H9 (cell line): ENCODE measurements around the gene AHNAK2. TPM values are rescaled to one million over a fixed set of nuclear protein-coding genes. Genes with fewer than 3 reads are reported as not detected.

ENCODE experiments used
- DNase-seq: peaks from one replicate; pipeline ENCODE4 v3.0.0-alpha.2; 2017
- H2AFZ ChIP-seq: one replicate; pipeline ENCODE4 v1.6.1; 2013; ENCODE audit warnings: mild to moderate bottlenecking, low read length, control low read depth, moderate library complexity
- H2AK5ac ChIP-seq: 2 replicates; pipeline ENCODE4 v1.6.1; 2013; ENCODE audit warnings: low read length, control low read depth, mixed read lengths; ENCODE audit not compliant: insufficient read length
- H2BK120ac ChIP-seq: one replicate; pipeline ENCODE4 v1.6.1; 2013; ENCODE audit warnings: low read depth, mild to moderate bottlenecking, low read length, control low read depth, inconsistent platforms; ENCODE audit not compliant: poor library complexity, severe bottlenecking
- H2BK12ac ChIP-seq: 2 replicates; pipeline ENCODE4 v1.6.1; 2013; ENCODE audit warnings: low read length, control low read depth, mixed read lengths, low read depth; ENCODE audit not compliant: insufficient read length
- H2BK15ac ChIP-seq: 2 replicates; pipeline ENCODE4 v1.6.1; 2013; ENCODE audit warnings: low read depth, low read length, control low read depth
- H2BK20ac ChIP-seq: one replicate; pipeline ENCODE4 v1.6.1; 2013; ENCODE audit warnings: low read depth, mild to moderate bottlenecking, low read length, control low read depth, inconsistent platforms; ENCODE audit not compliant: poor library complexity, severe bottlenecking
- H2BK5ac ChIP-seq: 2 replicates; pipeline ENCODE4 v1.6.1; 2013; ENCODE audit warnings: low read length, control low read depth, mixed read lengths; ENCODE audit not compliant: insufficient read length
- H3K14ac ChIP-seq: 2 replicates; pipeline ENCODE4 v1.6.1; 2013; ENCODE audit warnings: low read length, control low read depth; ENCODE audit not compliant: insufficient read depth
- H3K18ac ChIP-seq: 2 replicates; pipeline ENCODE4 v1.6.1; 2013; ENCODE audit warnings: low read depth, mild to moderate bottlenecking, mixed read lengths, low read length, control low read depth; ENCODE audit not compliant: insufficient read length
- H3K23ac ChIP-seq: 2 replicates; pipeline ENCODE4 v1.6.1; 2013; ENCODE audit warnings: low read length, control low read depth, mixed read lengths, low read depth; ENCODE audit not compliant: insufficient read length
- H3K23me2 ChIP-seq: 2 replicates; pipeline ENCODE4 v1.6.1; 2013; ENCODE audit warnings: low read depth, mild to moderate bottlenecking, mixed read lengths, low read length, control low read depth; ENCODE audit not compliant: insufficient read length, poor library complexity, severe bottlenecking
- H3K27ac ChIP-seq: 2 replicates; pipeline ENCODE4 v1.5.1; 2013; ENCODE audit warnings: low read length, control low read depth, mixed read lengths, low read depth; ENCODE audit not compliant: insufficient read length
- H3K27me3 ChIP-seq: 2 replicates; pipeline ENCODE4 v1.6.1; 2013; ENCODE audit warnings: low read length, control low read depth, inconsistent platforms; ENCODE audit not compliant: insufficient read depth
- H3K4ac ChIP-seq: 2 replicates; pipeline ENCODE4 v1.6.1; 2013; ENCODE audit warnings: low read depth, mild to moderate bottlenecking, control low read depth, inconsistent platforms, low read length, moderate library complexity
- H3K4me1 ChIP-seq: 2 replicates; pipeline ENCODE4 v1.6.1; 2013; ENCODE audit warnings: low read length, control low read depth, inconsistent platforms; ENCODE audit not compliant: insufficient read depth
- H3K4me2 ChIP-seq: 2 replicates; pipeline ENCODE4 v1.6.1; 2013; ENCODE audit warnings: low read length, control low read depth, mixed read lengths; ENCODE audit not compliant: insufficient read length, insufficient read depth
- H3K56ac ChIP-seq: 2 replicates; pipeline ENCODE4 v1.6.1; 2013; ENCODE audit warnings: low read depth, mild to moderate bottlenecking, mixed read lengths, low read length, control low read depth; ENCODE audit not compliant: insufficient read length
- H3K79me1 ChIP-seq: 2 replicates; pipeline ENCODE4 v1.6.1; 2013; ENCODE audit warnings: low read depth, mild to moderate bottlenecking, moderate library complexity, low read length, control low read depth, inconsistent platforms; ENCODE audit not compliant: insufficient read depth, poor library complexity, severe bottlenecking
- H3K79me2 ChIP-seq: 2 replicates; pipeline ENCODE4 v1.6.1; 2013; ENCODE audit warnings: low read length, control low read depth, inconsistent platforms; ENCODE audit not compliant: insufficient read depth
- H3K9ac ChIP-seq: 2 replicates; pipeline ENCODE4 v1.6.1; 2013; ENCODE audit warnings: low read length, control low read depth, mixed read lengths; ENCODE audit not compliant: insufficient read length; ENCODE audit errors: extremely low read depth
- H3K9me3 ChIP-seq: one replicate; pipeline ENCODE4 v1.6.1; 2013; ENCODE audit warnings: low read depth, low read length, inconsistent platforms; ENCODE audit not compliant: control insufficient read depth
- H3T11ph ChIP-seq: one replicate; pipeline ENCODE4 v1.6.1; 2013; ENCODE audit warnings: mild to moderate bottlenecking, low read length, control low read depth, inconsistent platforms
- H4K20me1 ChIP-seq: one replicate; pipeline ENCODE4 v1.6.1; 2013; ENCODE audit not compliant: control insufficient read depth, insufficient read length, insufficient read depth
- H4K5ac ChIP-seq: 2 replicates; pipeline ENCODE4 v1.6.1; 2013; ENCODE audit warnings: low read depth, mild to moderate bottlenecking, mixed read lengths, low read length, control low read depth; ENCODE audit not compliant: insufficient read length
- H4K8ac ChIP-seq: replicated peaks from 2 replicates; pipeline ENCODE4 v1.6.1; 2013; ENCODE audit warnings: low read length, control low read depth, mixed read lengths, low read depth; ENCODE audit not compliant: insufficient read length
- H4K91ac ChIP-seq: 2 replicates; pipeline ENCODE4 v1.6.1; 2013; ENCODE audit warnings: low read depth, mild to moderate bottlenecking, moderate library complexity, mixed read lengths, low read length, control low read depth; ENCODE audit not compliant: insufficient read length
- H3K27ac Mint-ChIP-seq, 3 experiments: 2 replicates in 2 of 3; 3 replicates in 1 of 3; pipeline ENCODE4 v1.8.0; 2020 to 2021; ENCODE audit warnings: mixed read lengths in 3 of 3, mild to moderate bottlenecking in 1 of 3, moderate library complexity in 1 of 3
- H3K27me3 Mint-ChIP-seq: 2 replicates; pipeline ENCODE4 v1.8.0; 2021; ENCODE audit warnings: low read depth, mild to moderate bottlenecking, moderate library complexity, mixed read lengths
- H3K36me3 Mint-ChIP-seq, 3 experiments: 2 replicates in 2 of 3; 3 replicates in 1 of 3; pipeline ENCODE4 v1.8.0; 2020 to 2021; ENCODE audit warnings: low read depth in 3 of 3, mixed read lengths in 3 of 3; ENCODE audit not compliant: insufficient read depth in 1 of 3
- H3K4me1 Mint-ChIP-seq, 2 experiments: 2 replicates each; pipeline ENCODE4 v1.8.0; 2020; ENCODE audit warnings: mixed read lengths in 2 of 2
- H3K4me3 Mint-ChIP-seq, 2 experiments: 2 replicates in 1 of 2; 3 replicates in 1 of 2; pipeline ENCODE4 v1.8.0; 2020 to 2021; ENCODE audit warnings: mild to moderate bottlenecking in 2 of 2, mixed read lengths in 2 of 2, moderate library complexity in 1 of 2
- H3K9me3 Mint-ChIP-seq, 2 experiments: 2 replicates in 1 of 2; 3 replicates in 1 of 2; pipeline ENCODE4 v1.8.0; 2020; ENCODE audit warnings: mild to moderate bottlenecking in 2 of 2, mixed read lengths in 2 of 2, moderate library complexity in 1 of 2
- WGBS: extraction: QIAGEN DNeasy Blood & Tissue Kit; methylation state at CpG from one replicate; pipeline ENCODE4 v1.1.7; 2013; ENCODE audit warnings: missing lambda C conversion rate, low lambda C conversion rate, mixed read lengths; ENCODE audit not compliant: insufficient read length; ENCODE audit errors: extremely low coverage; 5-methylcytosine and 5-hydroxymethylcytosine counted together
- total RNA-seq: library from RNA; stranded (reverse); gene quantifications from 2 replicates; pipeline ENCODE4 v1.2.1, GENCODE V29; 2021
- TF ChIP-seq, protein P1 (sequence below): fragments of 200-600 bp; sonication (generic); conservative IDR thresholded peaks from 3 replicates; pipeline ENCODE4 v1.8.0; 2021; ENCODE audit warnings: antibody characterized with exemption, mild to moderate bottlenecking

The AHNAK2 gene
- total RNA-seq, 1 experiment from 2014 or later = 2.8 TPM

GRCh38 chr14:104887623-104888488, 90.3 kb downstream of the AHNAK2 start:
- Mint-ChIP-seq H3K27me3 (no peaks in the 10 kb centered on the region; the same call in none of the 2 replicates), H3K4me3 (no peak overlapping the region), H3K4me1 (peaks cover 2 to 4% of the 10 kb centered on the region in 2 experiments; a peak in 3 of 4 replicates), H3K27ac (no peak overlapping the region), H3K36me3 (peaks cover 2 to 9% (median 6%) of the 10 kb centered on the region in 3 experiments; a peak in 3 of 7 replicates), H3K9me3 (peaks cover 0 to 5% of the 10 kb centered on the region in 2 experiments; a peak in 1 of 5 replicates)
- no peaks in the 10 kb centered on the region for H3K4me1 ChIP-seq
- no peak overlapping the region for H3K56ac ChIP-seq
- no peak overlapping the region for H3K9ac ChIP-seq
- H3K9me3 ChIP-seq = no peaks in the 10 kb centered on the region
- no peak overlapping the region for H4K8ac ChIP-seq
- no peak overlapping the region for H3K4ac ChIP-seq
- WGBS = no CpG with 5 or more reads among the region's 33 CpGs
- H3K79me2 ChIP-seq = no peaks in the 10 kb centered on the region
- H4K91ac ChIP-seq = no peak overlapping the region
- H3K14ac ChIP-seq = no peak overlapping the region
- H2BK120ac ChIP-seq = no peak overlapping the region
- H3K23ac ChIP-seq = no peak overlapping the region
- no peak overlapping the region for H3K18ac ChIP-seq
- H2BK15ac ChIP-seq = no peak overlapping the region
- H3T11ph ChIP-seq = no peak overlapping the region
- no peaks in the 10 kb centered on the region for H3K27me3 ChIP-seq
- H2BK20ac ChIP-seq = no peak overlapping the region
- H2BK5ac ChIP-seq = no peak overlapping the region
- H2AFZ ChIP-seq = no peak overlapping the region
- H3K23me2 ChIP-seq = no peaks in the 10 kb centered on the region
- H2BK12ac ChIP-seq = no peak overlapping the region
- H4K20me1 ChIP-seq = no peaks in the 10 kb centered on the region
- no peak overlapping the region for H4K5ac ChIP-seq
- no peak overlapping the region for H2AK5ac ChIP-seq
- no peaks in the 10 kb centered on the region for H3K79me1 ChIP-seq
- TF ChIP-seq, protein P1, sequence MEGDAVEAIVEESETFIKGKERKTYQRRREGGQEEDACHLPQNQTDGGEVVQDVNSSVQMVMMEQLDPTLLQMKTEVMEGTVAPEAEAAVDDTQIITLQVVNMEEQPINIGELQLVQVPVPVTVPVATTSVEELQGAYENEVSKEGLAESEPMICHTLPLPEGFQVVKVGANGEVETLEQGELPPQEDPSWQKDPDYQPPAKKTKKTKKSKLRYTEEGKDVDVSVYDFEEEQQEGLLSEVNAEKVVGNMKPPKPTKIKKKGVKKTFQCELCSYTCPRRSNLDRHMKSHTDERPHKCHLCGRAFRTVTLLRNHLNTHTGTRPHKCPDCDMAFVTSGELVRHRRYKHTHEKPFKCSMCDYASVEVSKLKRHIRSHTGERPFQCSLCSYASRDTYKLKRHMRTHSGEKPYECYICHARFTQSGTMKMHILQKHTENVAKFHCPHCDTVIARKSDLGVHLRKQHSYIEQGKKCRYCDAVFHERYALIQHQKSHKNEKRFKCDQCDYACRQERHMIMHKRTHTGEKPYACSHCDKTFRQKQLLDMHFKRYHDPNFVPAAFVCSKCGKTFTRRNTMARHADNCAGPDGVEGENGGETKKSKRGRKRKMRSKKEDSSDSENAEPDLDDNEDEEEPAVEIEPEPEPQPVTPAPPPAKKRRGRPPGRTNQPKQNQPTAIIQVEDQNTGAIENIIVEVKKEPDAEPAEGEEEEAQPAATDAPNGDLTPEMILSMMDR = no peak
- no peak for DNase-seq
- H3K27ac ChIP-seq = no peak overlapping the region
- H3K4me2 ChIP-seq = no peak overlapping the region

Other genes starting within 250 kb of the AHNAK2 start
- 125 and 128 TPM in 2 replicates for gene SIVA1, start 225.2 kb downstream of the AHNAK2 start, total RNA-seq
- 95.1 and 101 TPM in 2 replicates for gene AKT1, start 182.6 kb downstream of the AHNAK2 start, total RNA-seq
- gene ZBTB42, start 177.3 kb downstream of the AHNAK2 start, total RNA-seq = 5.9 and 6.1 TPM in 2 replicates
- gene CEP170B, start 113.1 kb downstream of the AHNAK2 start, total RNA-seq = 28.5 and 28.8 TPM in 2 replicates
- not detected in 2 replicates for gene PLD4, start 53.5 kb downstream of the AHNAK2 start, total RNA-seq
- gene CLBA1, start 7.4 kb upstream of the AHNAK2 start, total RNA-seq = 2.4 and 3.0 TPM in 2 replicates
- 57.7 and 58.5 TPM in 2 replicates for gene CDCA4, start 42.7 kb upstream of the AHNAK2 start, total RNA-seq
- 0.20 and 0.24 TPM in 2 replicates for gene GPR132, start 87.1 kb upstream of the AHNAK2 start, total RNA-seq
- gene JAG2, start 190.4 kb upstream of the AHNAK2 start, total RNA-seq = 11.3 and 11.4 TPM in 2 replicates
- gene NUDT14, start 202.9 kb upstream of the AHNAK2 start, total RNA-seq = 39.0 and 41.1 TPM in 2 replicates